K562 treated with DMSO at 1 percent for 24 hours (cell line): ENCODE measurements around the gene ABHD18. TPM values are rescaled to one million over a fixed set of nuclear protein-coding genes. Genes with fewer than 3 reads are reported as not detected.

Source experiments
- total RNA-seq: library from RNA; unstranded; fragments of 300-600 nt; gene quantifications from 2 replicates; pipeline ENCODE4 v1.2.3, GENCODE V29; 2022; ENCODE audit warnings: low read depth; ENCODE audit not compliant: insufficient read depth

Gene ABHD18
- 7.5 and 8.7 TPM in 2 replicates for total RNA-seq

DNA sequence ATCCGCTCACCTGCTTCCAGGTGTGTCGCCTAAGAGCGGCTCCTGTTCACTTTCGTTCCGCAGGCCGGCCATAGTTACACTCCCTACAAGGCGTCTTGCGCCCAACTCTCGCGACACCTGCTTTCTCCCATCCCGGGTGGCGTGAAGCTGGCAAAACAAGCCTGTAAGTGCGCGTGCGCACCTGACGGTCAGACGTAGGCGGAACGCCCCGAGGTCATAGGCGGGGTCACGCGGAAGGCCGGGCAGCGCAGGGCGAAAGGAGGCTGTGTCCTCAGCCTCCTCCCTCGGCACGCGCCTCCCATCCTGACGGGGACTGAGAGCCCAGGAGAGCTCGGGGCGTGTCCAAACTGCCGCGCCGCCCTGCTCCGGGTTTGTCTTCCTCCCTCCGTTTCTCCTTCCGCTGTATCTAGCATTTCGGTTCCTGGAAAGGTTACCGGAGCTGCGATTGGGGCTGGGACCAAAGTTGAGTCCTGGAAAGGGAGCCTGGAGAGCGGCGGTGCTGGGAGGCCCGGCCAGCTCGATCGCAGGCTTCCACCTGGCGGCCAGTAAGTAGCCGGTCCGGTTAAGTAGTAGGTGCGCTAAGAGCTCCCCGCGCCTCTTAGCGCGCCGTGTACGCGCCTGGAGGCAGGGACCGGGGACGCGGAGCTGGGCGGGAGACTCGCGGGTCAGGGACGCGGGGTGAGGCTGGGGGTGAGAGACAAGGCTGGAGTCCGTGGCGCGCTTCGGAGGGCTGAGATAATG is at the start of gene ABHD18, which contains the start of gene MFSD8:
TSS of gene ABHD18 (plus strand) at position 345 of the 741 bp plus-strand sequence. CDS start 17,550 bp downstream, outside the sequence.
TSS of gene MFSD8 (minus strand) at position 112 of the 741 bp plus-strand sequence. CDS start at position 72, 40 bp downstream.

DNA sequence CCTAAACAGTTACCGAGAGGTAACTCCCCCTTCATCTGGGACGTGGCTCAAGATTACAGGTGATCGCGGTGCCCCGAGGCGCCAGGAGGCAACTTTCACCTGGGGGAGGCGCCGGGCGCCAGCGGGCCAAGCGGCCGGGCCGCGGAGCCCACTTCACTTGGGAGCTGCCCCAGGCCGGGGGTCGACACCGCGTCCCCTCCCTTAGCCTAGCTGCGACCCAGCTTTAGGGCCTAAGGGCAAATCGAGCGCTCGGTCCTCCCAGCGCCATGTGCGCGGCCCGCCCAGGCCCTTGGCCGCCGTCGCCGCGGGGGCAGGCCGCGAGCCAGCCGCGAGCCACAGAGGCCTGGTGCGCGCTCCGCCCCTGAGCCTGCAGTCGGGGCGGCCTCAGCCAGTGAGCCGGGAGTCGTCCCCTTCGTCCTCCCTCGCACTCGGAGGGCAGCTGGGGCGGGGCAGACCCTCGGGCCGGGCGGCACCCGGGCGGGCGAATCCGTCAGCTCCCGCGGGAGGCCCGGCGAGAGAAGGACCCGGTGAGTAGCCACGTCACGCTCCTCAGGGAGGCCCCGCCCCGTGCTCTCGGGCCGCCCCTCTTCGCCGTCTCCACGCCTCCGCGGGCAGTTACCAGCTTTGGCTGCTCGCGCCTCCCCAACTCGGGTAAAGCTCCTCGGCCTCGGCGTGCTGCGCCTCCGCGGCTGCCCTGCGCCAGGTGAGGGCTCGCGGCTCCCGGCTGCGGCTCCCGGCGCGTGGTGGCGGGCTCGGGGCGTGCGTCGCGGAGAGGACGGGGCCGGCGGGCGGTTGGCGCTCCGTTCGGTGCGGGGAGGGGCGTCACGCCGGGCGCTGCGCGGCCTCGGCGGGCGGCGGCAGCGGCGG is 95.7 kb downstream of the ABHD18 start, which contains the start of gene LARP1B:
TSS of gene LARP1B (plus strand) at position 614 of the 867 bp plus-strand sequence. CDS start 13,640 bp downstream, outside the sequence.

Other genes starting within 250 kb of the ABHD18 start
- not detected in 2 replicates for gene SLC25A31, start 235.0 kb upstream of the ABHD18 start, total RNA-seq
- 9.3 and 10.2 TPM in 2 replicates for gene HSPA4L, start 183.1 kb upstream of the ABHD18 start, total RNA-seq
- gene PLK4, start 84.5 kb upstream of the ABHD18 start, total RNA-seq, result 21.7 and 23.0 TPM in 2 replicates
- 6.5 and 9.2 TPM in 2 replicates for gene MFSD8, start 233 bp upstream of the ABHD18 start, total RNA-seq
- 17.9 and 19.8 TPM in 2 replicates for gene LARP1B, start 95.9 kb downstream of the ABHD18 start, total RNA-seq